Measurements from ENCODE around the gene PBXIP1.

PBXIP1 gene

GRCh38 chr1:154948079-154948478 is 7.8 kb downstream of the PBXIP1 start:
- TF ChIP-seq ZFX (IDR thresholded peaks at IDR 0.05; ENCODE audit: borderline replicate concordance) (no peak), CTCF (IDR thresholded peaks at IDR 0.05) (no peak)
- no peak overlapping the region for H3K27ac ChIP-seq

GRCh38 chr1:154945962-154946850 is 9.7 kb downstream of the PBXIP1 start:
- H3K27ac ChIP-seq: no peak overlapping the region
- TF ChIP-seq ZFX (IDR thresholded peaks at IDR 0.05; ENCODE audit: borderline replicate concordance) (no peak), CTCF (IDR thresholded peaks at IDR 0.05) (no peak)

- TF ChIP-seq CTCF (IDR thresholded peaks at IDR 0.05): no peak
- TF ChIP-seq ZFX (IDR thresholded peaks at IDR 0.05; ENCODE audit: borderline replicate concordance): no peak
- H3K27ac ChIP-seq: no peak overlapping the region
Measured at GRCh38 chr1:154945160-154945961, 10.5 kb downstream of the PBXIP1 start.

- TF ChIP-seq ZFX (IDR thresholded peaks at IDR 0.05; ENCODE audit: borderline replicate concordance) (no peak), CTCF (IDR thresholded peaks at IDR 0.05) (no peak)
- no peak overlapping the region for H3K27ac ChIP-seq
Measured at GRCh38 chr1:154944401-154945159, 11.3 kb downstream of the PBXIP1 start.

GRCh38 chr1:154943649-154944400 is 12.1 kb downstream of the PBXIP1 start:
- no peak overlapping the region for H3K27ac ChIP-seq
- peak; percentile 97 for TF ChIP-seq CTCF (IDR thresholded peaks at IDR 0.05)
- no peak for TF ChIP-seq ZFX (IDR thresholded peaks at IDR 0.05; ENCODE audit: borderline replicate concordance)

- no peak overlapping the region for H3K27ac ChIP-seq
- no peak for TF ChIP-seq CTCF (IDR thresholded peaks at IDR 0.05)
- TF ChIP-seq ZFX (IDR thresholded peaks at IDR 0.05; ENCODE audit: borderline replicate concordance): no peak
Measured at GRCh38 chr1:154941333-154942013, 14.4 kb downstream of the PBXIP1 start.

Measured in 22Rv1 (cell line).